ENCODE data around the gene TAGLN. TPM values are rescaled to one million over a fixed set of nuclear protein-coding genes. Genes with fewer than 3 reads are reported as not detected.
A peak's percentile ranks its signal among the peaks of the same experiment; 100 is the strongest.

Gene TAGLN
- total RNA-seq, 1 donor from 2014 or later: 7.7 TPM

- H3K36me3 Mint-ChIP-seq (ENCODE audit: low read depth): peaks cover 2% of the 10 kb centered on the region
- TF ChIP-seq, protein P1, sequence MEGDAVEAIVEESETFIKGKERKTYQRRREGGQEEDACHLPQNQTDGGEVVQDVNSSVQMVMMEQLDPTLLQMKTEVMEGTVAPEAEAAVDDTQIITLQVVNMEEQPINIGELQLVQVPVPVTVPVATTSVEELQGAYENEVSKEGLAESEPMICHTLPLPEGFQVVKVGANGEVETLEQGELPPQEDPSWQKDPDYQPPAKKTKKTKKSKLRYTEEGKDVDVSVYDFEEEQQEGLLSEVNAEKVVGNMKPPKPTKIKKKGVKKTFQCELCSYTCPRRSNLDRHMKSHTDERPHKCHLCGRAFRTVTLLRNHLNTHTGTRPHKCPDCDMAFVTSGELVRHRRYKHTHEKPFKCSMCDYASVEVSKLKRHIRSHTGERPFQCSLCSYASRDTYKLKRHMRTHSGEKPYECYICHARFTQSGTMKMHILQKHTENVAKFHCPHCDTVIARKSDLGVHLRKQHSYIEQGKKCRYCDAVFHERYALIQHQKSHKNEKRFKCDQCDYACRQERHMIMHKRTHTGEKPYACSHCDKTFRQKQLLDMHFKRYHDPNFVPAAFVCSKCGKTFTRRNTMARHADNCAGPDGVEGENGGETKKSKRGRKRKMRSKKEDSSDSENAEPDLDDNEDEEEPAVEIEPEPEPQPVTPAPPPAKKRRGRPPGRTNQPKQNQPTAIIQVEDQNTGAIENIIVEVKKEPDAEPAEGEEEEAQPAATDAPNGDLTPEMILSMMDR (conservative IDR thresholded peaks at IDR 0.05): no peak
- no peak overlapping the region for H3K27ac Mint-ChIP-seq (ENCODE audit: unreplicated experiment)
- H3K4me3 Mint-ChIP-seq: no peak overlapping the region
- no peaks in the 10 kb centered on the region for H3K27me3 Mint-ChIP-seq (ENCODE audit: low read depth)
- peaks cover 32% of the 10 kb centered on the region for H3K4me1 Mint-ChIP-seq
- no peaks in the 10 kb centered on the region for H3K9me3 Mint-ChIP-seq
- no peak for DNase-seq (ENCODE audit: low read depth, low spot score)
These were observed 26.5 kb downstream of the TAGLN start for GRCh38 chr11:117225553-117226170.

DNA sequence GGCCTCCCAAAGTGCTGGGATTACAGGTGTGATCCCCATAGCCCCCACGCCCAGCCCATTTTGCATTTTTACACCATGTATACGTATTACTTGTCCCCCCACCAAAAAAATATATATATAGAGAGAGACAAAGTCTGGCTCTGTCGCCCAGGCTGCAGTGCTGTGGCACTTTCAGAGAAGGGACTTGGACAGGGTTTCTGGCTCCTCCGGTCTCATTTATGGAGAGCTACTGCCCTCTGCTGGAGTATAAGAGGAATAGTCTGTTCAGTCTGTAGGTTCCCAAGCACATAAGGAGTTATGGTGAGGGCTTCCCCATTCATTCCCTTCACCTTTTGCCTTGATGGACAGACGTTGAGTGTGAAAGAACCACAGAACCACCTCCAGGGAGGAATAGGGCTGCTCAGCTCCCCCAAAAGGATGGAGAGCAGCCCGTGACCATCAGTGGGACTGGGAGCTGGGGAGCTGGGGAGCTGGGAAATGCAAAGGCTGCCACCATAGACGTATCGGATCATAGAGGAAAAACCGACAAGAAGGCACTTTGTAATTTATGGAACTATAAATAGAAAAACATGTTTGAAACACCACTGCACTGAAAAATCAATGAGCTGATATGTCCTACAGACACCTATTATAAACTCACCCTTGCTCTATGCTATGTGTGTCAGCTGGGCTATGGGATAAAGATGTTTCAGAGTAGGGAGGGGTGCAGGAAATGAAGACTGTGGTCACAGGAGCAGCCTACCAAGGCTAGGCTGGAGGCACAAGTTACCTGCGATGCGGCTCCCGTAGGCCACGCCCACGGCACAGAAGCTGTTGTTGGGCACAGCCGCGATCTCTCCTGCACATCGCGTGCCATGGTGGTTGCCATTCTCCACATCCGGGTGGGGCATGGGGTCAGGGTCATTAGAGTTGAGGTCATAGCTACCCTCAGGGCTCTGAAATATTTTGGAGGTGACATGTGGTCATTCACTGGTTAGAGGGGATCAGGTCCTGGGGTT lies 27.5 kb downstream of the TAGLN start:
- H3K4me1 Mint-ChIP-seq: peaks cover 42% of the 10 kb centered on the region
- peak; percentile 38 for DNase-seq (ENCODE audit: low read depth, low spot score)
- H3K27me3 Mint-ChIP-seq (ENCODE audit: low read depth): no peaks in the 10 kb centered on the region
- peaks cover 2% of the 10 kb centered on the region for H3K36me3 Mint-ChIP-seq (ENCODE audit: low read depth)
- peak overlapping the region; percentile 92 for H3K4me3 Mint-ChIP-seq
- H3K27ac Mint-ChIP-seq (ENCODE audit: unreplicated experiment): no peak overlapping the region
- TF ChIP-seq, protein P1 (conservative IDR thresholded peaks at IDR 0.05): peak; percentile 88
- no peaks in the 10 kb centered on the region for H3K9me3 Mint-ChIP-seq

DNA sequence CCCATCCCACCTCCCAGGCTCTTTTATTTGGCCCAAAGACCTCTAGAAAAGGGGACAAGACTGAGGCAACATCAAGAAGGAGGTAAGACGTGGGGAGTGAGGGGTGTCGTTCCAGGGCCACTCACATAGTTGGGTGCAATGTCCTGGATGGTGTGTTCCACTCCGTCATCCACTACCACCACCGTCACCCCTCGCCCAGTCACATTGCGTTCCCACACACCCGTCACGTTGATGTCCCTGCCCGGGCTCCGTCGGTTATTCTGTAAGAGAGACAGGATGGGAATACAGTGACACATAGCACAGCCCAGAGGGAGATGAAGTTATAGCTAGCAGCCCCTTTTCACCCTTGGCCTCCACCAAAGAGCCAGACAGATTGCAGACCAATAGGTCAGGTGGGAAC lies 28.9 kb downstream of the TAGLN start:
- Mint-ChIP-seq H3K9me3 (no peaks in the 10 kb centered on the region), H3K36me3 (ENCODE audit: low read depth) (peaks cover 2% of the 10 kb centered on the region), H3K27me3 (ENCODE audit: low read depth) (no peaks in the 10 kb centered on the region), H3K27ac (ENCODE audit: unreplicated experiment) (no peak overlapping the region), H3K4me1 (peaks cover 43% of the 10 kb centered on the region), H3K4me3 (peak overlapping the region; percentile 71)
- TF ChIP-seq, protein P1 (conservative IDR thresholded peaks at IDR 0.05): no peak
- DNase-seq (ENCODE audit: low read depth, low spot score): no peak

DNA sequence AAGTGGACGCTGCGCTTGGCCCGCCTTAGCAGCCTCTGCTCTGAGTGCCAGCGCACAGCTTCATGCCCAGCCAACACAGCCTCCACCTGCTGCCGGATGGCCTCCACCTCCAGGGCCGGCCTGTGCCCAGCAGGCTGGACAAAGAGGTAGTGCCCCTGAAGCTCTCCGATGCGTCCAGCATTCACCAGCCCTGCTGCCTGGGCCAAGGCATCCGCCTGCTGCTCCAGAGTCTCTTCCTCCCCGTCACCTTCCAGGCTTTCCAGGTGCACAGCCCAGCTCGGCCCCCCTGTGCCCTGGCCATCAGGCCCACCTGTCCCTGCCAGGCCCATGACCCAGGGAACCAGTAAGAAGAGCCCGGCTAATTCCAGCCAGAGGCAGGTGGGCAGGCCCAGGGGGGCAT lies 30.2 kb downstream of the TAGLN start:
- peaks cover 2% of the 10 kb centered on the region for H3K36me3 Mint-ChIP-seq (ENCODE audit: low read depth)
- peak overlapping the region; percentile 96 for H3K4me3 Mint-ChIP-seq
- DNase-seq (ENCODE audit: low read depth, low spot score): no peak
- H3K4me1 Mint-ChIP-seq: peaks cover 49% of the 10 kb centered on the region
- H3K27me3 Mint-ChIP-seq (ENCODE audit: low read depth): no peaks in the 10 kb centered on the region
- TF ChIP-seq, protein P1 (conservative IDR thresholded peaks at IDR 0.05): no peak
- no peaks in the 10 kb centered on the region for H3K9me3 Mint-ChIP-seq
- no peak overlapping the region for H3K27ac Mint-ChIP-seq (ENCODE audit: unreplicated experiment)

DNA sequence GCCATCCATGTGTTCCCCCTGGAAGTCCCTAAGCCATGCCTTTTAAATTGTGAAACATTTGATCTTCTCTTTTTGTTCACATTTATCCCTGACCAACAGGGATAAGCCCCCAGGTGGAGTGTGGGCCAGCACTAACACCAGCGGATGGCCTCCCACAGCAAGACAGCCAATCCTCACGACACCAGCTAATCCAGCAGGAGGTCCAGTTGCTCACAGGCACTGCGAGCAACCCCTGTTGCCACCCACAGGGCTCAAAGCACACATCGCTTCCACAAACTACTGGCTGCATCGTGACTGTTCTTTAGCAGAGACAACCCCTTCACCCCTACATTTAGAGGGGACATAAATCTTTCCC lies 30.7 kb downstream of the TAGLN start:
- H3K4me3 Mint-ChIP-seq: peak overlapping the region; percentile 96
- peaks cover 2% of the 10 kb centered on the region for H3K36me3 Mint-ChIP-seq (ENCODE audit: low read depth)
- no peaks in the 10 kb centered on the region for H3K9me3 Mint-ChIP-seq
- no peaks in the 10 kb centered on the region for H3K27me3 Mint-ChIP-seq (ENCODE audit: low read depth)
- TF ChIP-seq, protein P1 (conservative IDR thresholded peaks at IDR 0.05): no peak
- H3K4me1 Mint-ChIP-seq: peaks cover 45% of the 10 kb centered on the region
- no peak for DNase-seq (ENCODE audit: low read depth, low spot score)
- no peak overlapping the region for H3K27ac Mint-ChIP-seq (ENCODE audit: unreplicated experiment)

All from neural crest cell (in vitro differentiated cells).